ENCODE data around the gene LILRB2.
"Not testable (repeated sequence)": the region's sequence is repeated elsewhere in the genome, so short reads cannot be mapped to it uniquely, and the experiment has no call there.

- not testable (repeated sequence) for TF ChIP-seq CTCF (IDR thresholded peaks at IDR 0.05); TCF12 (IDR thresholded peaks at IDR 0.05); USF1 (IDR thresholded peaks at IDR 0.05; ENCODE audit: borderline replicate concordance, low read depth); NFIC (IDR thresholded peaks at IDR 0.05; ENCODE audit: borderline replicate concordance); EP300 (IDR thresholded peaks at IDR 0.05; ENCODE audit: borderline replicate concordance in 1 of 2, low read depth in 1 of 2, low read length in 1 of 2); EZH2phosphoT487 (IDR thresholded peaks at IDR 0.05; ENCODE audit: borderline replicate concordance, low read depth); JUND (IDR thresholded peaks at IDR 0.05)
Observed at GRCh38 chr19:54289160-54289559, 8.2 kb upstream of the LILRB2 start.
